HS-27A (cell line): Measurements from ENCODE around the gene SMARCA4.
"Not testable (repeated sequence)": the region's sequence is repeated elsewhere in the genome, so short reads cannot be mapped to it uniquely, and the experiment has no call there.

Source experiments
- DNase-seq: peaks from one replicate; pipeline ENCODE4 v3.0.0-alpha.2; 2012; ENCODE audit warnings: low read depth, missing footprints

The SMARCA4 gene

GRCh38 chr19:11066326-11066725 is 105.5 kb downstream of the SMARCA4 start:
- no peak for DNase-seq

- no peak for DNase-seq
Observed at GRCh38 chr19:11067356-11068113, 106.7 kb downstream of the SMARCA4 start.

- no peak for DNase-seq
Observed at GRCh38 chr19:11069561-11069960, 108.7 kb downstream of the SMARCA4 start.

GRCh38 chr19:11070123-11070522 is 109.3 kb downstream of the SMARCA4 start:
- no peak for DNase-seq

- no peak for DNase-seq
Observed at GRCh38 chr19:11073568-11073967, 112.7 kb downstream of the SMARCA4 start.

GRCh38 chr19:11076792-11077191 is 116.0 kb downstream of the SMARCA4 start:
- not testable (repeated sequence) for DNase-seq

- DNase-seq, result no peak
Observed at GRCh38 chr19:11078893-11079292, 118.1 kb downstream of the SMARCA4 start.

- DNase-seq, result no peak
Observed at GRCh38 chr19:11079999-11080398, 119.2 kb downstream of the SMARCA4 start.

- DNase-seq, result no peak
Observed at GRCh38 chr19:11087870-11088505, 127.2 kb downstream of the SMARCA4 start.

- DNase-seq, result no peak
Observed at GRCh38 chr19:11088506-11089253, 127.8 kb downstream of the SMARCA4 start.

GRCh38 chr19:11089254-11090013 is 128.6 kb downstream of the SMARCA4 start, which contains the start of gene LDLR:
LDLR (plus strand) TSS chr19:11089463; CDS start chr19:11089549, 86 bp downstream.
- peak; percentile 75 for DNase-seq

- not testable (repeated sequence) for DNase-seq
Observed at GRCh38 chr19:11090014-11090263, 129.1 kb downstream of the SMARCA4 start.

GRCh38 chr19:11090264-11090996 is 129.6 kb downstream of the SMARCA4 start:
- peak; percentile 72 for DNase-seq

GRCh38 chr19:11090997-11091702 is 130.3 kb downstream of the SMARCA4 start:
- no peak for DNase-seq

GRCh38 chr19:11091703-11092153 is 130.9 kb downstream of the SMARCA4 start:
- DNase-seq, result peak; percentile 80

- DNase-seq, result no peak
Observed at GRCh38 chr19:11092181-11092538, 131.3 kb downstream of the SMARCA4 start.

GRCh38 chr19:11093689-11094238 is 132.9 kb downstream of the SMARCA4 start:
- no peak for DNase-seq

GRCh38 chr19:11094520-11094894 is 133.7 kb downstream of the SMARCA4 start:
- DNase-seq, result no peak

GRCh38 chr19:11096210-11096841 is 135.5 kb downstream of the SMARCA4 start:
- DNase-seq, result no peak

- not testable (repeated sequence) for DNase-seq
Observed at GRCh38 chr19:11097367-11097766, 136.5 kb downstream of the SMARCA4 start.
